K562 (cell line): Measurements from ENCODE around the gene GIPR. TPM values are rescaled to one million over a fixed set of nuclear protein-coding genes. Genes with fewer than 3 reads are reported as not detected.

Experiments used
- ATAC-seq: fragments of 200-7000 bp; cut with Tn5 transposase; 3 replicates; pipeline ENCODE4 v1.9.1; 2020; ENCODE audit warnings: moderate library complexity
- BruUV-seq: library from RNA; stranded (reverse); fragments of 400-500 nt; replicated peaks from 2 replicates; lab custom pipeline; 2021; lab: Mats Ljungman, UMichigan
- CTCF ChIA-PET: fragments of 300-600 bp; formaldehyde crosslinking; extraction: SDS; loops from one replicate; lab custom pipeline; 2021; ENCODE audit warnings: low intra/inter-chr PET ratio; lab: Yijun Ruan, JAX
- POLR2A ChIA-PET: fragments of 300-600, 350-650 bp; sonication (Branson Sonifier 250); formaldehyde crosslinking; extraction: SDS; loops from one replicate; lab custom pipeline; 2021; ENCODE audit warnings: antibody characterized with exemption, inconsistent platforms; lab: Yijun Ruan, JAX
- DNase-seq, 4 experiments: peaks; one replicate each; pipeline versions ENCODE4 v3.0.0 to v3.0.0-alpha.2; 2011 to 2018; ENCODE audit warnings: low spot score in 3 of 4, mixed read lengths in 3 of 4; ENCODE audit errors: extremely low read depth in 1 of 4
- FAIRE-seq: peaks from 2 replicates; lab custom pipeline; 2011; peaks lifted over from hg19 to GRCh38; lab: Jason Lieb, UNC
- H2AFZ ChIP-seq: 2 replicates; pipeline ENCODE4 v1.6.0; 2011; ENCODE audit warnings: low read depth, low read length, control low read depth, inconsistent platforms
- H3K27ac ChIP-seq: fragments of 200-600 bp; 3 replicates; pipeline ENCODE4 v1.8.0; 2011; ENCODE audit warnings: low read depth, mild to moderate bottlenecking, control low read depth, inconsistent platforms, low read length, moderate library complexity, mixed read lengths; ENCODE audit errors: extremely low read depth
- H3K27me3 ChIP-seq, 2 experiments: fragments of 300-600 bp in 1 of 2; 2 replicates in 1 of 2; 3 replicates in 1 of 2; pipeline versions ENCODE4 v1.6.0 to v1.8.0; 2011; ENCODE audit warnings: inconsistent platforms in 2 of 2, low read length in 2 of 2, mild to moderate bottlenecking in 1 of 2, mixed read lengths in 1 of 2, moderate library complexity in 1 of 2; ENCODE audit not compliant: control insufficient read depth in 2 of 2, insufficient read depth in 2 of 2
- H3K36me3 ChIP-seq: fragments of 300-600 bp; 3 replicates; pipeline ENCODE4 v1.8.0; 2011; ENCODE audit warnings: mild to moderate bottlenecking, low read length, inconsistent platforms; ENCODE audit not compliant: control insufficient read depth, insufficient read depth
- H3K4me1 ChIP-seq, 2 experiments: fragments of 200-600 bp in 1 of 2; replicated peaks in 1 of 2; 2 replicates in 1 of 2; 3 replicates in 1 of 2; pipeline versions ENCODE4 v1.5.1 to v1.8.0; 2011; ENCODE audit warnings: inconsistent platforms in 2 of 2, low read length in 2 of 2, mild to moderate bottlenecking in 1 of 2, mixed read lengths in 1 of 2, moderate library complexity in 1 of 2; ENCODE audit not compliant: control insufficient read depth in 2 of 2, insufficient read depth in 2 of 2
- H3K4me2 ChIP-seq: 2 replicates; pipeline ENCODE4 v1.6.1; 2011; ENCODE audit warnings: low read length, control low read depth, inconsistent platforms, mixed read lengths; ENCODE audit not compliant: insufficient read depth
- H3K4me3 ChIP-seq: fragments of 200-600 bp; sonication (generic), shearing (Covaris generic); 2 replicates; pipeline ENCODE4 v1.5.1; 2016; ENCODE audit warnings: control low read depth, inconsistent platforms
- H3K79me2 ChIP-seq: fragments of 200-600 bp; 3 replicates; pipeline ENCODE4 v1.8.0; 2011; ENCODE audit warnings: low read length, inconsistent platforms; ENCODE audit not compliant: control insufficient read depth, insufficient read depth
- H3K9ac ChIP-seq, 2 experiments: 2 replicates each; pipeline versions ENCODE4 v1.6.0 to v1.6.1; 2011; ENCODE audit warnings: low read depth in 2 of 2, low read length in 2 of 2, control low read depth in 1 of 2, inconsistent platforms in 1 of 2, mild to moderate bottlenecking in 1 of 2, mixed read lengths in 1 of 2; ENCODE audit not compliant: insufficient read depth in 1 of 2
- H3K9me1 ChIP-seq: one replicate; pipeline ENCODE4 v1.6.0; 2011; ENCODE audit warnings: inconsistent platforms, mild to moderate bottlenecking, low read length, moderate library complexity; ENCODE audit not compliant: control insufficient read depth, insufficient read depth
- H3K9me3 ChIP-seq: replicated peaks from 2 replicates; pipeline ENCODE4 v1.5.1; 2011; ENCODE audit warnings: low read depth, low read length, inconsistent platforms; ENCODE audit not compliant: control insufficient read depth, insufficient read depth
- H4K20me1 ChIP-seq: replicated peaks from 2 replicates; pipeline ENCODE4 v1.6.1; 2011; ENCODE audit warnings: low read length, inconsistent platforms, mixed read lengths; ENCODE audit not compliant: control insufficient read depth, insufficient read depth
- CREB1 ChIP-seq, 2 experiments: sonication (generic) in 1 of 2; formaldehyde crosslinking in 1 of 2; IDR thresholded peaks; 2 replicates each; pipeline versions ENCODE4 v1.6.1 to v1.8.0; 2012 to 2022; ENCODE audit warnings: inconsistent platforms in 1 of 2, mild to moderate bottlenecking in 1 of 2, missing genetic modification reagents in 1 of 2, moderate library complexity in 1 of 2
- HDAC1 ChIP-seq, 2 experiments: fragments of 450-650 bp; IDR thresholded peaks; 2 replicates each; pipeline ENCODE4 v1.6.1; 2016 to 2017; ENCODE audit warnings: inconsistent platforms in 1 of 2, mild to moderate bottlenecking in 1 of 2, moderate library complexity in 1 of 2
- ZBTB40 ChIP-seq, 2 experiments: fragments of 450-650 bp in 1 of 2; sonication (generic) in 1 of 2; formaldehyde crosslinking in 1 of 2; IDR thresholded peaks; 2 replicates each; pipeline versions ENCODE4 v1.7.1 to v1.9.0; 2016 to 2022; ENCODE audit warnings: inconsistent platforms in 1 of 2, mild to moderate bottlenecking in 1 of 2, missing genetic modification reagents in 1 of 2
- WGBS: fragments of 100-300 bp; shearing (Covaris generic); methylation state at CpG from one replicate; pipeline ENCODE4 v1.1.6; 2016; ENCODE audit warnings: low coverage, mixed read lengths; ENCODE audit not compliant: insufficient coverage; ENCODE audit errors: missing lambda C conversion rate; 5-methylcytosine and 5-hydroxymethylcytosine counted together
- in situ Hi-C: fragments of 300-500 bp; cut with MboI; formaldehyde crosslinking; loops from 4 replicates; pipeline ENCODE4 v1.15.0; 2018; ENCODE audit warnings: inconsistent platforms, mixed read lengths
- intact Hi-C: fragments of 100-400 bp; cut with micrococcal nuclease; formaldehyde crosslinking; loops from 2 replicates; pipeline ENCODE4 v1.14.2; 2022
- polyA plus RNA-seq, 8 experiments: library from polyadenylated mRNA; depleted of rRNA in 4 of 8; stranded (reverse) in 5 of 8; unstranded in 3 of 8; fragments of >200 nt; fragmentation: Nextera tagmentation in 2 of 8; fragmentation: Illumina TruSeq in 1 of 8; extraction: Ambion mirVana in 2 of 8; extraction: Trizol in 1 of 8; gene quantifications; 2 replicates each; pipeline versions ENCODE4 v1.2.1 to v1.2.3, GENCODE V29; 2011 to 2014; ENCODE audit warnings: inconsistent platforms in 1 of 8, missing spikeins in 1 of 8
- total RNA-seq, 7 experiments: library from RNA; depleted of rRNA in 6 of 7; stranded (reverse); fragments of >200 nt in 6 of 7; fragmentation: Illumina TruSeq in 2 of 7; extraction: Trizol in 2 of 7; gene quantifications; 2 replicates each; pipeline versions ENCODE4 v1.2.1 to v1.2.3, GENCODE V29; 2011 to 2021; ENCODE audit warnings: low replicate concordance in 1 of 7

Gene GIPR
- total and polyA plus RNA-seq, 9 of the 15 experiments (the other 6 are each of a cell fraction or from before 2014, with no cell fraction given): 2.2 to 26.8 (median 12.7) TPM

- 74% methylated on average over 7 of the region's 7 CpGs for WGBS
Measured at GRCh38 chr19:45664575-45664974, 3.4 kb upstream of the GIPR start.

GRCh38 chr19:45668342-45668871, 386 bp downstream of the GIPR start:
- Histone ChIP-seq H3K9me1 (no peaks in the 10 kb centered on the region), H3K4me3 (peak overlapping the region; percentile 58), H3K9me3 (no peaks in the 10 kb centered on the region), H4K20me1 (peaks cover 3% of the 10 kb centered on the region; the same call in 1 of the 2 replicates), H3K36me3 (peaks cover 18% of the 10 kb centered on the region), H3K9ac (peak overlapping the region; percentile 88 to 97), H3K79me2 (peaks cover 33% of the 10 kb centered on the region), H3K27ac (peak overlapping the region; percentile 92), H3K27me3 (no peaks in the 10 kb centered on the region; a peak in 1 of 5 replicates), H3K4me2 (peak overlapping the region; percentile 91), H2AFZ (peak overlapping the region; percentile 99), H3K4me1 (peaks cover 16 to 40% of the 10 kb centered on the region in 2 experiments; a peak in 4 of 5 replicates)
- DNase-seq (no peak), ATAC-seq (peak; percentile 1; the same call in 2 of the 3 replicates), FAIRE-seq (no peak)
- intact Hi-C loops (no loop called here), in situ Hi-C loops (no loop called here)
- WGBS: 1% methylated on average over 19 of the region's 19 CpGs
- CTCF ChIA-PET: interaction anchor here (0.6 kb wide), 1 partner anchor 14 kb away, joined by 3 read pairs; no protein-coding TSS in a partner anchor
- BruUV-seq: TSS peak; percentile 88
- POLR2A ChIA-PET: interaction anchor here (0.6 to 2.9 kb wide), 12 partner anchors 12 to 200 kb away, joined by 3 to 26 read pairs (median 3); partner anchors contain the start of gene FOSB
- TF ChIP-seq ZBTB40 (IDR thresholded peaks at IDR 0.05): peak; percentile 64
- no peak for TF ChIP-seq ZBTB40 (CRISPR knock-in tag; IDR thresholded peaks at IDR 0.05)

More at GRCh38 chr19:45664575-45664974, 3.4 kb upstream of the GIPR start:
- no peak for FAIRE-seq
- POLR2A ChIA-PET: no interaction called here
- Histone ChIP-seq H3K36me3 (no peaks in the 10 kb centered on the region), H3K4me1 (peaks cover 5 to 23% of the 10 kb centered on the region in 2 experiments; a peak in 4 of 5 replicates), H3K79me2 (peaks cover 16% of the 10 kb centered on the region), H3K27me3 (no peaks in the 10 kb centered on the region; a peak in 1 of 5 replicates), H3K9me3 (no peaks in the 10 kb centered on the region), H3K27ac (no peak overlapping the region; the same call in 2 of the 3 replicates), H4K20me1 (no peaks in the 10 kb centered on the region), H2AFZ (peak overlapping the region; percentile 35; the same call in 1 of the 2 replicates), H3K4me2 (no peak overlapping the region), H3K4me3 (no peak overlapping the region), H3K9me1 (no peaks in the 10 kb centered on the region), H3K9ac (peak overlapping the region in 1 of 2 experiments; percentile 9; a peak in 1 of 4 replicates)
- intact Hi-C loops: no loop called here
- in situ Hi-C loops: no loop called here
- BruUV-seq: no TSS peak
- no peak for ATAC-seq
- no peak for DNase-seq
- CTCF ChIA-PET: no interaction called here
- TF ChIP-seq CREB1 (IDR thresholded peaks at IDR 0.05) (no peak), CREB1 (CRISPR knock-in tag; IDR thresholded peaks at IDR 0.05) (no peak), HDAC1 (IDR thresholded peaks at IDR 0.05) (0 out of 4 replicates have a peak, but pooled peaks of 1 of the 2 experiments have one; percentile 17)
